NCI-H748 (cell line): ENCODE results near the gene TPCN1.

Experiments
- DNase-seq: peaks from one replicate; lab custom pipeline; 2025; ENCODE audit not compliant: unreplicated experiment; lab: John Stamatoyannopoulos, UW

The TPCN1 gene

GRCh38 chr12:113239811-113240331, 18.6 kb downstream of the TPCN1 start:
- DNase-seq = no peak

- no peak for DNase-seq
Observed at GRCh38 chr12:113240395-113240794, 19.1 kb downstream of the TPCN1 start.

- DNase-seq = peak; percentile 93
Observed at GRCh38 chr12:113241191-113242025, 20.1 kb downstream of the TPCN1 start.

GRCh38 chr12:113242026-113242418, 20.8 kb downstream of the TPCN1 start:
- peak; percentile 56 for DNase-seq

GRCh38 chr12:113242560-113242959, 21.3 kb downstream of the TPCN1 start:
- no peak for DNase-seq

- no peak for DNase-seq
Observed at GRCh38 chr12:113244047-113244460, 22.8 kb downstream of the TPCN1 start.

GRCh38 chr12:113244478-113244958, 23.3 kb downstream of the TPCN1 start:
- DNase-seq = no peak

- peak; percentile 99 for DNase-seq
Observed at GRCh38 chr12:113245695-113246477, 24.6 kb downstream of the TPCN1 start.

GRCh38 chr12:113246478-113247122, 25.3 kb downstream of the TPCN1 start:
- DNase-seq = peak; percentile 87

- peak; percentile 16 for DNase-seq
Observed at GRCh38 chr12:113247123-113248050, 26.1 kb downstream of the TPCN1 start.

GRCh38 chr12:113248051-113248825, 27.0 kb downstream of the TPCN1 start:
- no peak for DNase-seq

- no peak for DNase-seq
Observed at GRCh38 chr12:113248842-113249435, 27.7 kb downstream of the TPCN1 start.

- no peak for DNase-seq
Observed at GRCh38 chr12:113249546-113249945, 28.3 kb downstream of the TPCN1 start.

- DNase-seq = no peak
Observed at GRCh38 chr12:113250045-113250444, 28.8 kb downstream of the TPCN1 start.

- no peak for DNase-seq
Observed at GRCh38 chr12:113251404-113252070, 30.3 kb downstream of the TPCN1 start.

GRCh38 chr12:113252494-113252893, 31.2 kb downstream of the TPCN1 start:
- DNase-seq = no peak

- DNase-seq = no peak
Observed at GRCh38 chr12:113253532-113254285, 32.4 kb downstream of the TPCN1 start.

- DNase-seq = no peak
Observed at GRCh38 chr12:113254298-113254697, 33.0 kb downstream of the TPCN1 start.
